ENCODE results near the gene PNMA1. TPM values are rescaled to one million over a fixed set of nuclear protein-coding genes. Genes with fewer than 3 reads are reported as not detected.

PNMA1 gene
- total RNA-seq, 1 donor from 2014 or later, result 72.0 TPM

GRCh38 chr14:73760598-73761586 lies 46.7 kb upstream of the PNMA1 start:
- no peaks in the 10 kb centered on the region for H3K36me3 Mint-ChIP-seq (ENCODE audit: low read depth)
- H3K4me1 Mint-ChIP-seq (ENCODE audit: low read depth), result peaks cover 72% of the 10 kb centered on the region
- no peaks in the 10 kb centered on the region for H3K27me3 Mint-ChIP-seq (ENCODE audit: low read depth)
- TF ChIP-seq CTCF (IDR thresholded peaks at IDR 0.05), result no peak
- no peak for DNase-seq (ENCODE audit: low spot score)
- H3K4me3 Mint-ChIP-seq (ENCODE audit: unreplicated experiment), result peak overlapping the region; percentile 78
- H3K9me3 Mint-ChIP-seq (ENCODE audit: low read depth), result no peaks in the 10 kb centered on the region
- H3K27ac Mint-ChIP-seq (ENCODE audit: unreplicated experiment), result peak overlapping the region; percentile 100

GRCh38 chr14:73759714-73760597 lies 45.8 kb upstream of the PNMA1 start:
- H3K4me3 Mint-ChIP-seq (ENCODE audit: unreplicated experiment), result peak overlapping the region; percentile 78
- TF ChIP-seq CTCF (IDR thresholded peaks at IDR 0.05), result peak; percentile 44
- H3K27ac Mint-ChIP-seq (ENCODE audit: unreplicated experiment), result peak overlapping the region; percentile 100
- H3K27me3 Mint-ChIP-seq (ENCODE audit: low read depth), result no peaks in the 10 kb centered on the region
- H3K9me3 Mint-ChIP-seq (ENCODE audit: low read depth), result no peaks in the 10 kb centered on the region
- DNase-seq (ENCODE audit: low spot score), result no peak
- H3K36me3 Mint-ChIP-seq (ENCODE audit: low read depth), result no peaks in the 10 kb centered on the region
- H3K4me1 Mint-ChIP-seq (ENCODE audit: low read depth), result peaks cover 72% of the 10 kb centered on the region

- no peak for DNase-seq (ENCODE audit: low spot score)
- Mint-ChIP-seq H3K36me3 (ENCODE audit: low read depth) (no peaks in the 10 kb centered on the region), H3K4me3 (ENCODE audit: unreplicated experiment) (peak overlapping the region; percentile 79), H3K27ac (ENCODE audit: unreplicated experiment) (peak overlapping the region; percentile 88), H3K4me1 (ENCODE audit: low read depth) (peaks cover 72% of the 10 kb centered on the region), H3K27me3 (ENCODE audit: low read depth) (no peaks in the 10 kb centered on the region), H3K9me3 (ENCODE audit: low read depth) (no peaks in the 10 kb centered on the region)
- no peak for TF ChIP-seq CTCF (IDR thresholded peaks at IDR 0.05)
These were observed 45.1 kb upstream of the PNMA1 start for GRCh38 chr14:73759183-73759713.

GRCh38 chr14:73758392-73759182 lies 44.4 kb upstream of the PNMA1 start:
- Mint-ChIP-seq H3K4me1 (ENCODE audit: low read depth) (peaks cover 79% of the 10 kb centered on the region), H3K9me3 (ENCODE audit: low read depth) (no peaks in the 10 kb centered on the region), H3K36me3 (ENCODE audit: low read depth) (no peaks in the 10 kb centered on the region), H3K4me3 (ENCODE audit: unreplicated experiment) (peak overlapping the region; percentile 79), H3K27me3 (ENCODE audit: low read depth) (no peaks in the 10 kb centered on the region), H3K27ac (ENCODE audit: unreplicated experiment) (peak overlapping the region; percentile 99)
- DNase-seq (ENCODE audit: low spot score), result no peak
- peak; percentile 83 for TF ChIP-seq CTCF (IDR thresholded peaks at IDR 0.05)

Data from chondrocyte (in vitro differentiated cells).